DOHH2 (cell line): Measurements from ENCODE around the gene DEDD.

Experiments used
- H3F3A ChIP-seq: fragments of 200-600 bp; sonication (generic), shearing (Covaris generic); 2 replicates; pipeline ENCODE4 v1.6.0; 2016; ENCODE audit warnings: antibody characterized with exemption, mild to moderate bottlenecking; ENCODE audit not compliant: control insufficient read depth, insufficient read depth
- H3K27ac ChIP-seq: fragments of 200-600 bp; sonication (generic); 2 replicates; pipeline ENCODE4 v1.5.1; 2014; ENCODE audit warnings: low read depth, mild to moderate bottlenecking, low read length, moderate library complexity
- H3K27me3 ChIP-seq: fragments of 200-600 bp; sonication (generic); 2 replicates; pipeline ENCODE4 v1.6.1; 2014; ENCODE audit warnings: mild to moderate bottlenecking, low read length, mixed read lengths; ENCODE audit not compliant: control insufficient read depth
- H3K36me3 ChIP-seq: fragments of 200-600 bp; sonication (generic); 2 replicates; pipeline ENCODE4 v1.6.1; 2014; ENCODE audit warnings: mild to moderate bottlenecking, low read length, moderate library complexity, mixed read lengths; ENCODE audit not compliant: control insufficient read depth
- H3K4me1 ChIP-seq: fragments of 200-600 bp; sonication (generic); 2 replicates; pipeline ENCODE4 v1.6.1; 2014; ENCODE audit warnings: mild to moderate bottlenecking, low read length, mixed read lengths; ENCODE audit not compliant: control insufficient read depth
- H3K4me2 ChIP-seq: fragments of 200-600 bp; sonication (generic); 2 replicates; pipeline ENCODE4 v1.6.0; 2014; ENCODE audit warnings: mild to moderate bottlenecking, low read length, moderate library complexity
- H3K4me3 ChIP-seq: fragments of 200-600 bp; sonication (generic); 2 replicates; pipeline ENCODE4 v1.5.1; 2014; ENCODE audit warnings: mild to moderate bottlenecking, low read length, mixed read lengths
- H3K79me2 ChIP-seq: fragments of 200-600 bp; sonication (generic); 2 replicates; pipeline ENCODE4 v1.6.1; 2014; ENCODE audit warnings: mild to moderate bottlenecking, low read length, mixed read lengths; ENCODE audit not compliant: control insufficient read depth
- H3K9me2 ChIP-seq: fragments of 200-600 bp; sonication (generic); replicated peaks from 2 replicates; pipeline ENCODE4 v1.6.1; 2014; ENCODE audit warnings: mild to moderate bottlenecking, low read length, mixed read lengths; ENCODE audit not compliant: control insufficient read depth
- H3K9me3 ChIP-seq: fragments of 200-600 bp; sonication (generic); 2 replicates; pipeline ENCODE4 v1.6.1; 2014; ENCODE audit warnings: antibody characterized with exemption, low read length, mixed read lengths; ENCODE audit not compliant: control insufficient read depth, insufficient read depth
- H4K20me1 ChIP-seq: fragments of 200-600 bp; sonication (generic); 2 replicates; pipeline ENCODE4 v1.6.0; 2014; ENCODE audit warnings: low read depth, mild to moderate bottlenecking, antibody characterized with exemption, low read length, moderate library complexity; ENCODE audit not compliant: control insufficient read depth, insufficient read depth
- EZH2phosphoT487 ChIP-seq: fragments of 200-600 bp; sonication (generic); IDR thresholded peaks from 2 replicates; pipeline ENCODE4 v1.6.1; 2017; ENCODE audit warnings: borderline replicate concordance, mild to moderate bottlenecking, antibody characterized with exemption, low read length, moderate library complexity, mixed read lengths
- TF ChIP-seq, protein P1 (sequence below): fragments of 200-600 bp; sonication (generic); IDR thresholded peaks from one replicate; pipeline ENCODE4 v1.5.1; 2014; ENCODE audit warnings: antibody characterized with exemption, mild to moderate bottlenecking, low read depth, low read length; ENCODE audit not compliant: poor library complexity, severe bottlenecking

The DEDD gene

DNA sequence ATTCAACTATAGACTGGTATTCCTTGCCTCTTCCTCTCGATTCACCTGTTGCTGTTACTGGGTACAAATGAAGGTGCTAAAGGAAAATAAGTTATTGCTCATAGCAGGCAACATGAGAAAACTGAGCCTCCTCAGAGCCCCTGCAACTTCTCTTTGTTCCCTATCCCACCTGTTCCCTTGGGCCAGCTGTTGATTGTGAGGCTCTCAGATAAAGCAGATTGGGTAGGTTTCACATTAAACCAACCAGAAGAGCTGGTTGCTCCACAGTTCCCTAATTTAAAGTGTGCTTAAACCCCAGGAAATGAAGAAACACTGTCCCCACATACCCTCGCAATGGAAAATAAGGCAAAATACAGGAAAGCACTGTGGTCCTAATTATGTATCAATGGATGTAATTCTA is 4.8 kb downstream of the DEDD start:
- Histone ChIP-seq H4K20me1 (no peaks in the 10 kb centered on the region), H3K36me3 (peaks cover 69% of the 10 kb centered on the region), H3K79me2 (peaks cover 38% of the 10 kb centered on the region), H3K27me3 (no peaks in the 10 kb centered on the region), H3F3A (peaks cover 1% of the 10 kb centered on the region; the same call in 1 of the 2 replicates), H3K4me1 (peaks cover 14% of the 10 kb centered on the region), H3K4me3 (no peak overlapping the region), H3K4me2 (no peak overlapping the region), H3K9me3 (no peaks in the 10 kb centered on the region), H3K27ac (no peak overlapping the region), H3K9me2 (no peaks in the 10 kb centered on the region)
- TF ChIP-seq, protein P1, sequence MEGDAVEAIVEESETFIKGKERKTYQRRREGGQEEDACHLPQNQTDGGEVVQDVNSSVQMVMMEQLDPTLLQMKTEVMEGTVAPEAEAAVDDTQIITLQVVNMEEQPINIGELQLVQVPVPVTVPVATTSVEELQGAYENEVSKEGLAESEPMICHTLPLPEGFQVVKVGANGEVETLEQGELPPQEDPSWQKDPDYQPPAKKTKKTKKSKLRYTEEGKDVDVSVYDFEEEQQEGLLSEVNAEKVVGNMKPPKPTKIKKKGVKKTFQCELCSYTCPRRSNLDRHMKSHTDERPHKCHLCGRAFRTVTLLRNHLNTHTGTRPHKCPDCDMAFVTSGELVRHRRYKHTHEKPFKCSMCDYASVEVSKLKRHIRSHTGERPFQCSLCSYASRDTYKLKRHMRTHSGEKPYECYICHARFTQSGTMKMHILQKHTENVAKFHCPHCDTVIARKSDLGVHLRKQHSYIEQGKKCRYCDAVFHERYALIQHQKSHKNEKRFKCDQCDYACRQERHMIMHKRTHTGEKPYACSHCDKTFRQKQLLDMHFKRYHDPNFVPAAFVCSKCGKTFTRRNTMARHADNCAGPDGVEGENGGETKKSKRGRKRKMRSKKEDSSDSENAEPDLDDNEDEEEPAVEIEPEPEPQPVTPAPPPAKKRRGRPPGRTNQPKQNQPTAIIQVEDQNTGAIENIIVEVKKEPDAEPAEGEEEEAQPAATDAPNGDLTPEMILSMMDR, result no peak
- no peak for TF ChIP-seq EZH2phosphoT487

DNA sequence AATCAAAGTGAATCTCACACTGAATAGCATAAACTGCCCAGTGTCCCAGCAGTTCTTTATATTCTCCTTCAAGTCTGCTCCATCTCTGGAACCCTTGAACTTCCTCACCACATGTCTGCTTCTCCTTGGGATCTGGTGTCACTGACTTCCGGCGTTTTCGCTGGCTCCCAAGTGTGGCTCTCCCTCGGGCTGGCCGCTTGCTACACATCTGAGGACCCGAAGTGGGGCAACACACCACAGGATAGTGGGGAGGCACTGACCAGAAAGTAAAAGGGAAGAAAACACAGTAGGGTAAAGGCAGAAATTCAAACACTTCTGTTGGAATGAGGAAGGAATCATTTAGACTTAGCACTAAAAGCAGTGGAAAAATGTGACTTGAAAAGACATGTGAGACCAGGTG is 9.5 kb downstream of the DEDD start:
- Histone ChIP-seq H3K9me2 (no peaks in the 10 kb centered on the region), H3K27ac (no peak overlapping the region), H3K36me3 (peaks cover 81% of the 10 kb centered on the region), H3K9me3 (no peaks in the 10 kb centered on the region), H3K4me3 (no peak overlapping the region), H3K4me2 (no peak overlapping the region), H3K4me1 (peaks cover 24% of the 10 kb centered on the region), H3K27me3 (no peaks in the 10 kb centered on the region), H3F3A (0 out of 2 replicates have a peak, but pooled peaks cover 2% of the 10 kb centered on the region), H3K79me2 (peaks cover 29% of the 10 kb centered on the region), H4K20me1 (no peaks in the 10 kb centered on the region)
- no peak for TF ChIP-seq EZH2phosphoT487
- TF ChIP-seq, protein P1, result no peak

DNA sequence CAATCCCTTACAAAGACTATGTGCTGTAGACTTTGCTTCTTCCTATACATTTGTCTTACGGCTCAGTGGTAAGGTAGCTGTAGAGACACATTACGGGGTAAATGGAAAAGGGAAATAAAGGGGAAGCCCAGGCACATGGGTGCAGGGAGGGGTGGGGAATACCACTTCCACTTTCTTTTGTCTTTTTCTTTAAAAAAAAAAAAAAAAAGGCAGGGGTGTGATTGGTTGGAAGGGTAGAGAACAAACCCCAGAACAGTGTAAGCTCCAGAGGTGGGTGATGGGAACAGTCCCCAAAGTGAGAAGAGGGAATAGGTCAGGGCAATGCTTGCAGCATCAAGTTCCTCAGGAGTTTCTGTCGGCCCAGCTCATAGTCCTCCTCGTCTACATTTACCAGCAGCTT is 10.6 kb downstream of the DEDD start:
- peaks cover 74% of the 10 kb centered on the region for H3K36me3 ChIP-seq

More for the DNA sequence above, 10.6 kb downstream of the DEDD start:
- H3K9me3 ChIP-seq, result no peaks in the 10 kb centered on the region
- no peaks in the 10 kb centered on the region for H4K20me1 ChIP-seq
- 0 out of 2 replicates have a peak, but pooled peaks cover 2% of the 10 kb centered on the region for H3F3A ChIP-seq
- H3K4me1 ChIP-seq, result peaks cover 27% of the 10 kb centered on the region
- no peaks in the 10 kb centered on the region for H3K27me3 ChIP-seq
- H3K27ac ChIP-seq, result no peak overlapping the region
- no peak for TF ChIP-seq EZH2phosphoT487
- TF ChIP-seq, protein P1, result no peak
- no peak overlapping the region for H3K4me3 ChIP-seq
- no peak overlapping the region for H3K4me2 ChIP-seq
- H3K79me2 ChIP-seq, result peaks cover 35% of the 10 kb centered on the region
- H3K9me2 ChIP-seq, result no peaks in the 10 kb centered on the region
